ENCODE data around the gene AMPD3.

The AMPD3 gene

GRCh38 chr11:10478066-10478465 is 23.0 kb downstream of the AMPD3 start:
- H3K27ac ChIP-seq = no peak overlapping the region
- TF ChIP-seq CTCF (conservative IDR thresholded peaks at IDR 0.05) = no peak
- TF ChIP-seq ZFX (IDR thresholded peaks at IDR 0.05) = no peak

- TF ChIP-seq ZFX (IDR thresholded peaks at IDR 0.05) (no peak), CTCF (conservative IDR thresholded peaks at IDR 0.05) (no peak)
- no peak overlapping the region for H3K27ac ChIP-seq
Observed at GRCh38 chr11:10478574-10479550, 23.8 kb downstream of the AMPD3 start.

- no peak overlapping the region for H3K27ac ChIP-seq
- no peak for TF ChIP-seq CTCF (conservative IDR thresholded peaks at IDR 0.05)
- TF ChIP-seq ZFX (IDR thresholded peaks at IDR 0.05) = no peak
Observed at GRCh38 chr11:10480026-10480425, 25.0 kb downstream of the AMPD3 start.

GRCh38 chr11:10480760-10481159 is 25.7 kb downstream of the AMPD3 start:
- TF ChIP-seq ZFX (IDR thresholded peaks at IDR 0.05) (no peak), CTCF (conservative IDR thresholded peaks at IDR 0.05) (no peak)
- H3K27ac ChIP-seq = no peak overlapping the region

GRCh38 chr11:10481560-10482349 is 26.7 kb downstream of the AMPD3 start:
- TF ChIP-seq CTCF (conservative IDR thresholded peaks at IDR 0.05) (no peak), ZFX (IDR thresholded peaks at IDR 0.05) (no peak)
- H3K27ac ChIP-seq = no peak overlapping the region

- H3K27ac ChIP-seq = no peak overlapping the region
- TF ChIP-seq CTCF (conservative IDR thresholded peaks at IDR 0.05) (no peak), ZFX (IDR thresholded peaks at IDR 0.05) (no peak)
Observed at GRCh38 chr11:10483174-10483573, 28.1 kb downstream of the AMPD3 start.

- no peak overlapping the region for H3K27ac ChIP-seq
- TF ChIP-seq CTCF (conservative IDR thresholded peaks at IDR 0.05) (no peak), ZFX (IDR thresholded peaks at IDR 0.05) (no peak)
Observed at GRCh38 chr11:10483584-10483983, 28.5 kb downstream of the AMPD3 start.

Measured in C4-2B (cell line).